Mammary epithelial cell (primary cell): ENCODE data around the gene RAB34.

Source experiments
- CTCF ChIP-seq, 2 donors: IDR thresholded peaks in 1 of 2; conservative IDR thresholded peaks in 1 of 2; 2 replicates each; pipeline ENCODE4 v1.5.1; 2011 to 2012; ENCODE audit warnings: inconsistent platforms in 2 of 2, low read length in 2 of 2, mild to moderate bottlenecking in 2 of 2, control low read depth in 1 of 2, low read depth in 1 of 2; ENCODE audit not compliant: insufficient read depth in 1 of 2; ENCODE audit errors: extremely low read depth in 1 of 2
- EZH2 ChIP-seq: IDR thresholded peaks from 2 replicates; pipeline ENCODE4 v1.6.1; 2012; ENCODE audit warnings: low read length, inconsistent platforms, borderline replicate concordance

DNA sequence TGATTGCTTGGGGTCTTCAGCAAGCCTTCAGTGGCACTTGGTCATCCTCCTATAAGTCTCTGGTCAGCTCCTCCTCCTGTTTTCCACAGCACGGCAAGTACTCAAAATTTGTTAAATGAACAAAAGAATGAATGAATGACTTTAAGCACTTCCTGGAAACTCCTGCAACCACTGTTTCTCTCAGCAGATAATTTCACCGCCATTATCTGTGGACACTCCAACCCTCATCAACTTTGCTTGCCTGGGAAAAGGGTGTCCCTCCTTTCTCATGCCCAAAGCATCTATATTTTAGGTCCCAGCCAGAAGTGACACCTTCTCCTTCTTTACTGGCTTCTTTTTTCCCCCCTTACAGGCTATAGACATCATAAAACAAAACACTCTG, 10.3 kb downstream of the RAB34 start:
- TF ChIP-seq CTCF (conservative IDR thresholded peaks at IDR 0.05 in 1 of 2, IDR thresholded peaks at IDR 0.05 in 1 of 2; ENCODE audit: extremely low read depth in 1 of 2, insufficient read depth in 1 of 2, low read depth in 1 of 2, low read length in 2 of 2) (no peak), EZH2 (no peak)
